ENCODE measurements around the gene DPH6.

DPH6 gene

DNA sequence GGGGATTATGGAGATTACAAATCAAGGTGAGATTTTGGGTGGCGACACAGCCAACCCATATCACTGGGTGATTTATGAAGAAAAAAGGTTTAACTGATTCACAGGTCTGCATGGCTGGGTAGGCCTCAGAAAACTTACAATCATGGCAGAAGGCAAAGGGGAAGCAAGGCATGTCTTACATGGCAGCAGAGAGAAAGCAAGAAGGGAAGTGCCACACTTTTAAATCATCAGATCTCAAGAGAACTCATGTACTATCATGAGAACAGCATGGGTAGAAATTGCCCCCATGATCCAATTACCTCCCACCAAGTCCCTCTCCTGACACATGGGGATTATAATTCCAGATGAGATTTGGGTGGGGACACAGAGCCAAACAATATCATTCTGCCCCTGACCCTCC lies 59.7 kb downstream of the DPH6 start:
- no peak for TF ChIP-seq POLR2A (IDR thresholded peaks at IDR 0.05; ENCODE audit: low read depth, low read length)
- no peak for DNase-seq (ENCODE audit: insufficient read length, low spot score)
- no peak for FAIRE-seq

DNA sequence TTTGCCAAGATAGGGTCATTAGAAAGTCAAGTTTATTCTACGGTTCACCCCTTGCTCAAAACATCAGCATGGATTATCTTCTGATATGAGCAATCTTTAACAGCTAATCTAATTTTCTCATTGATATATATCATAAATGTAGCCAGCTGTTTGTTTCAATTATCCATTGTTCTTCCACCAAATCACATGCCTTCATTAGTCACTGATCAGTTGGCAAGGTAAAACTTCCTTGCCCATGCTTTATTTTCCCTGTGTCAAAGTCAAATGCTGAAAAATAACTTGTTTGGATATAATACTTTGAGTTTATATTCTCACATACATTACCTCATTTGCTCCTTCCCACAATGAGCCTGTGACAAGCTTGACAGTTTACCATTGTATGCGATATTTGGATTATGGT lies 60.6 kb downstream of the DPH6 start:
- TF ChIP-seq POLR2A (IDR thresholded peaks at IDR 0.05; ENCODE audit: low read depth, low read length) = no peak
- DNase-seq (ENCODE audit: insufficient read length, low spot score) (no peak), FAIRE-seq (no peak)

DNA sequence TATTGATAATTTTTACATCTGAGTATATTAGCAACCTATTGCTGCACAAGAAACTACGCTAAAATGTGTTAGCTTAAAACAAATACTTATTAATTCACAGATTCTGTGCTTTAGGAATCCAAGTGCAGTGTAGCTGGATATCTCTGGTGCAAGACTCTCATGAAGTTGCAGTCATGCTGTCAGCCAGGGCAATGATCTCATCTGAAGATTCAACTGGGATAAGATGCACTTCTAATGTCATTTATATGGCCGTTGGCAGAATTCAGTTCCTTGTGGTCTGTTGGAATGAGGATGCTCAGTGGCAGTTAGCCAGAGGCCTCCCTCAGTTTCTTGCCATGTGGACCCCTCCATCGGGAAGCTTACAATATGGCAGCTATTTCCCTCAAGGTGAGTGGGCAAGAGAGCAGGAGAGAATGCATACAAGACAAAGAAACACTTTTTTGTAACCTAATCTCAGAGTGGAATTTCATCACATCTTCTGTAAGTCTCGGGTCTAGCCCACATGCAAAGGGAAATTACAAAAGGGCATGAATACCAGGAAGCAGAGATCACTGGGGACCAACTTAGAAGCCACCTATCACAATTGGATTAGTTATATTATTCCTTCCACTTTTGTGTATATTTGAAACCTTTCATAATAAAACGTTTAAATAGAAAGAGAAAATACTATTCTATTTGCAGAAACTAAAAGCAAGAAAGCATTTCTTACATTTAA lies 61.6 kb downstream of the DPH6 start:
- FAIRE-seq = no peak
- TF ChIP-seq POLR2A (IDR thresholded peaks at IDR 0.05; ENCODE audit: low read depth, low read length) = no peak
- DNase-seq (ENCODE audit: insufficient read length, low spot score) = no peak

DNA sequence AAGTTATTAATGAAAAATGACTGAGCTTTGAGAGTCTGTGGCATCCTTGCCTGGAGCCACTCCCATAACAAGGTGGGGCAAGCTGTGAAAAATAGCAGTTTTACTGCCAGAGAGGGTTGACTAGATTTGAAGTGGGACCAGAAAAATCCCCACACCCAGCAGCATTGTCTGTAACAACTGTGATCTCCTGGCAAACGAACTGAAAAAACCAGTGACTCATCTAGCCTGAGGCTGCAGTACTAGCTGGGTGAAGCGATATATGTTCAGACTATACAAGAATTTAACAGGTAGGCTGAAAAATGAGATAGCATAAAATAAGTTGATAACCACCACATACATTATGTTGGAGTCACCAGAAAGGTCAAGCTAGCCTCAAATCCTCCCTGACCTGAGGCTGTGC lies 64.0 kb downstream of the DPH6 start:
- no peak for TF ChIP-seq POLR2A (IDR thresholded peaks at IDR 0.05; ENCODE audit: low read depth, low read length)
- DNase-seq (ENCODE audit: insufficient read length, low spot score) (peak; percentile 19), FAIRE-seq (peak; percentile 99)

DNA sequence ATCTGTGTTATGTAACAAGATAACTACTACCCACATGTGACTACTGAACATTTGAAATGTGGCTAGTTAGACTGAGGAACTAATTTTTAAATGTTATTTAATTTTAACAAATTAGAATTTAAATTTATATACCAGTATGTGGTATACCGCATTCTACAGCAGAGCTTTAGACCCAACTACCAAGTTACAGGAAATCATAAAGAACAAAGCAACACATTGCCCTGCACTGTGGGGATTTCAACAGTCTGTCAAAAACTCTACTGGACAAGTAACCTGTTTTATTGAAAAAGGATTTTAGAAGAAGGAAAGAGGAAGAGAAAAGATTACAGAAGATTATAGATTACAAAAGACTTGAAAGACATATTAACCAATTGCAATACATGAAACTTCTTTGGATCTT lies 64.9 kb downstream of the DPH6 start:
- DNase-seq (ENCODE audit: insufficient read length, low spot score) = no peak
- TF ChIP-seq POLR2A (IDR thresholded peaks at IDR 0.05; ENCODE audit: low read depth, low read length) = no peak
- FAIRE-seq = no peak

GRCh38 chr15:35479423-35479822 lies 66.5 kb downstream of the DPH6 start:
- no peak for DNase-seq (ENCODE audit: insufficient read length, low spot score)
- TF ChIP-seq POLR2A (IDR thresholded peaks at IDR 0.05; ENCODE audit: low read depth, low read length) = no peak
- peak; percentile 36 for FAIRE-seq

DNA sequence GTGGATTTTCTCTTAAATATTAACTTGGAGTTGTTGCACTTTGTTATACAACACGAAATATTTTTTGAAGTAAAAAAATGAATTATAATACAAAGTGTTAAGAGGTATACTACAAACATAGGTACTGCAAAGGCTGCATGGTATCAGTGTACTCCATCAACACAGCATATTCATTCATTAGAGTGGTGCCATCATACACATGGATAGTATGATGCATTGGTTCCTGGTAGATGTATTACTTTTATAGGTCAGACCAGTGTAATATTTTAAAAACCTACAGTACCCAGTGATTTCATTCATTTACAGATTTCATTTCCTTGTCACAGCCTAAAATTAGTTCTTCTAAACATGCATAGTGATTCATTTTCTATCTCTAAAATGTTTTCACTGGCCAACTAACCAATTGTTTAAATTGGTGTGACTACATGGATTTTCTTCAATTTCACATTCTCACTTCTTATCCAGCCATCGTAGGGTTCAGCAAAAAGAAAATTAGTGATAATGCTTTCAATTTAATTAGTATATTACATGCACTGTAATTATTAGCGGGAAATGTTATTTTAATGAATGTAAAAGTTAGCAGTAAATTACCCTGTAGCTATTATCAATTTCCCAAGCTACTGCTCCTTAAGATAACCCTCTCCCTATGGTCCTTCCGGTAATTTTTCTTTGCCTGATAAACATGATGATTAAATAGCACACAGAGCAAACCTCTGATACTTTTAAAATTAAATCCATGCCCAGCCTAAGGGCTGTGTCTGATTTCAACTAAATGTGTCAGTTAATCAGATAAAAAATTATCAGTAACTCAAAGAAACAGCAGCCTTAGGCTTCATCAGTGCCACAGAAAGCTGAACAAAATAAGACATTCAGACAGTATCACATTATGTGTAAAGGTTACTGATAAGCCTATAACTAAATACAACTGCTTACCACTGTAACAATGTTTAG lies 68.4 kb downstream of the DPH6 start:
- DNase-seq (ENCODE audit: insufficient read length, low spot score) (no peak), FAIRE-seq (no peak)
- TF ChIP-seq POLR2A (IDR thresholded peaks at IDR 0.05; ENCODE audit: low read depth, low read length) = no peak

DNA sequence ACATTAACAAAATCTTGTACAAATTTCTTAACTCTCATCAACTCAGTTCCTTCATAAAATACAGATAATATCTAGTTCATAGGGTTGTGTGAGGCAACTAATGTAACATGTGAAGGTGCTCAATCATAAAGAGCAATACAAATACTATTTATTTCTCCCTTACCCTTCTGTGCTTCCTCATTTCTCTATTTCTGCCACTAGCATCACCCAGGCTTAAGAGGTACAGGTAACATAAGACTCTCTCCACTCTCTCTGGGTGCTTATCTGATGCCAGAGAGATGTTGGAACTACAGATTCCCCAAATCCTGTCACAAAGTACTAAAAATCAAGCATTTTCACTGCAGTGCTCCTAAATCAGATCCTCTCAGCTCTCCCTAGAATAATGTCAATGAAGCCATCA lies 74.9 kb downstream of the DPH6 start:
- FAIRE-seq = no peak
- TF ChIP-seq POLR2A (IDR thresholded peaks at IDR 0.05; ENCODE audit: low read depth, low read length) = no peak
- no peak for DNase-seq (ENCODE audit: insufficient read length, low spot score)

GRCh38 chr15:35470441-35470840 lies 75.5 kb downstream of the DPH6 start:
- DNase-seq (ENCODE audit: insufficient read length, low spot score) = no peak
- no peak for TF ChIP-seq POLR2A (IDR thresholded peaks at IDR 0.05; ENCODE audit: low read depth, low read length)
- FAIRE-seq = no peak

DNA sequence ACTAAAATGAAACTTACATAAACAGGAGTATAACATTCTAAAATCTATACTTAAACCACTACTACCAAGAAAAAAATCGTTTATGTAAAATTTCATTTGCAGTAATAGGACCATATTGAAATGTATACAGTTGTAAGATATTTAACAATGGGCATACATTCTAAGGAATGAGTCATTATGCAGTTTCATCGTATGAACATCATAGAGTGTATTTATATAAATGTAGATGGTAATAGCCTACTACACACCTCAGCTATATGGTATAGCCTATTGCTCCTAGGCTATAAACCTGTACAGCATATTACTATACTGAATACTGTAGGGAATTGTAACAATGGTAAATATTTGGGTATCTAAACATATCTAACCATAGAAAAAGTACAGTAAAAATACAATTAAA lies 79.5 kb downstream of the DPH6 start:
- no peak for TF ChIP-seq POLR2A (IDR thresholded peaks at IDR 0.05; ENCODE audit: low read depth, low read length)
- DNase-seq (ENCODE audit: insufficient read length, low spot score) (no peak), FAIRE-seq (no peak)

- DNase-seq (ENCODE audit: insufficient read length, low spot score) (no peak), FAIRE-seq (no peak)
- TF ChIP-seq POLR2A (IDR thresholded peaks at IDR 0.05; ENCODE audit: low read depth, low read length) = no peak
These were observed 80.2 kb downstream of the DPH6 start for GRCh38 chr15:35465783-35466182.

- FAIRE-seq (no peak), DNase-seq (ENCODE audit: insufficient read length, low spot score) (no peak)
- no peak for TF ChIP-seq POLR2A (IDR thresholded peaks at IDR 0.05; ENCODE audit: low read depth, low read length)
These were observed 85.3 kb downstream of the DPH6 start for GRCh38 chr15:35460616-35461015.

GRCh38 chr15:35458176-35458856 lies 87.6 kb downstream of the DPH6 start:
- no peak for TF ChIP-seq POLR2A (IDR thresholded peaks at IDR 0.05; ENCODE audit: low read depth, low read length)
- FAIRE-seq = peak; percentile 81
- no peak for DNase-seq (ENCODE audit: insufficient read length, low spot score)

- FAIRE-seq (no peak), DNase-seq (ENCODE audit: insufficient read length, low spot score) (no peak)
- TF ChIP-seq POLR2A (IDR thresholded peaks at IDR 0.05; ENCODE audit: low read depth, low read length) = no peak
These were observed 90.8 kb downstream of the DPH6 start for GRCh38 chr15:35455201-35455600.

Data from H54 (cell line).